Activated CD4-positive, CD25-positive, alpha-beta regulatory T cell treated with anti-CD3 and anti-CD28 coated beads, Interleukin-2, amount 50 U/mL, for 24 hours (primary cell): Measurements from ENCODE around the gene TUBGCP3.
"Not testable (repeated sequence)": the region's sequence is repeated elsewhere in the genome, so short reads cannot be mapped to it uniquely, and the experiment has no call there.

ENCODE experiments used
- ATAC-seq, 2 donors: fragments of 150-1000 bp; cut with Tn5 transposase; one replicate each; pipeline ENCODE4 v1.10.0; 2021; ENCODE audit warnings: mild to moderate bottlenecking in 1 of 2, moderate library complexity in 1 of 2

The TUBGCP3 gene

GRCh38 chr13:112587764-112588489, at the start of gene TUBGCP3:
TSS of gene TUBGCP3 (minus strand) at chr13:112588153. CDS start at chr13:112587980, 173 bp downstream.
- peak; percentile 88 to 91 for ATAC-seq

GRCh38 chr13:112637017-112637801, 49.3 kb upstream of the TUBGCP3 start:
- ATAC-seq = no peak

GRCh38 chr13:112636401-112636975, 48.5 kb upstream of the TUBGCP3 start:
- ATAC-seq = no peak

GRCh38 chr13:112635323-112635722, 47.4 kb upstream of the TUBGCP3 start:
- no peak for ATAC-seq

- ATAC-seq = no peak
Measured at GRCh38 chr13:112634102-112634501, 46.1 kb upstream of the TUBGCP3 start.

GRCh38 chr13:112630226-112630625, 42.3 kb upstream of the TUBGCP3 start:
- ATAC-seq = not testable (repeated sequence)

- ATAC-seq = no peak
Measured at GRCh38 chr13:112629161-112629560, 41.2 kb upstream of the TUBGCP3 start.

GRCh38 chr13:112627613-112628012, 39.7 kb upstream of the TUBGCP3 start:
- not testable (repeated sequence) for ATAC-seq

- no peak for ATAC-seq
Measured at GRCh38 chr13:112627161-112627560, 39.2 kb upstream of the TUBGCP3 start.

GRCh38 chr13:112626761-112627160, 38.8 kb upstream of the TUBGCP3 start:
- no peak for ATAC-seq

- ATAC-seq = no peak
Measured at GRCh38 chr13:112626124-112626523, 38.2 kb upstream of the TUBGCP3 start.

GRCh38 chr13:112625698-112626097, 37.7 kb upstream of the TUBGCP3 start:
- no peak for ATAC-seq

GRCh38 chr13:112624602-112625430, 36.9 kb upstream of the TUBGCP3 start:
- ATAC-seq = no peak

GRCh38 chr13:112624040-112624439, 36.1 kb upstream of the TUBGCP3 start:
- ATAC-seq = no peak

GRCh38 chr13:112623051-112623711, 35.2 kb upstream of the TUBGCP3 start:
- no peak for ATAC-seq

- no peak for ATAC-seq
Measured at GRCh38 chr13:112622375-112622774, 34.4 kb upstream of the TUBGCP3 start.

- no peak for ATAC-seq
Measured at GRCh38 chr13:112619730-112620631, 32.0 kb upstream of the TUBGCP3 start.

- no peak for ATAC-seq
Measured at GRCh38 chr13:112618501-112618900, 30.5 kb upstream of the TUBGCP3 start.

- ATAC-seq = no peak
Measured at GRCh38 chr13:112617754-112618375, 29.9 kb upstream of the TUBGCP3 start.

- ATAC-seq = no peak
Measured at GRCh38 chr13:112616586-112617362, 28.8 kb upstream of the TUBGCP3 start.
